ENCODE measurements around the gene CNTF. TPM values are rescaled to one million over a fixed set of nuclear protein-coding genes. Genes with fewer than 3 reads are reported as not detected.

Gene CNTF
- total and polyA plus RNA-seq, 7 donors: 0.87 to 1.8 (median 1.6) TPM; not detected in 2

DNA sequence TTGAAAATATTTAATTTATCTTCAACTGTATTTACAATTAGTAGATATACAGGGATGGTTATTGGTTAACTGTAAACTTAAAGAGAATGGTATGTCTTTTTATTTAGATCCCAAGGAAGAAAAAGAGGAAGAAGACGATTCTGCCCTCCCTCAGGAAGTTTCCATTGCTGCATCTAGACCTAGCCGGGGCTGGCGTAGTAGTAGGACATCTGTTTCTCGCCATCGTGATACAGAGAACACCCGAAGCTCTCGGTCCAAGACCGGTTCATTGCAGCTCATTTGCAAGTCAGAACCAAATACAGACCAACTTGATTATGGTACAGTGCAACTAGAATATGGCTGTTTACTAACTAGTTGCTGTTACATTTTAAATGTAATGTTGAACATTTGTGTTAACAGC lies 12.7 kb upstream of the CNTF start:
- Histone ChIP-seq H3K4me1 (peaks cover 0 to 22% (median 7%) of the 10 kb centered on the region in 4 donors), H3K9me3 (no peaks in the 10 kb centered on the region), H3K27me3 (no peaks in the 10 kb centered on the region), H3K36me3 (peaks cover 15 to 51% (median 32%) of the 10 kb centered on the region in 4 donors), H3K4me3 (no peak overlapping the region), H3K27ac (no peak overlapping the region)
- no peak for TF ChIP-seq POLR2AphosphoS5 (IDR thresholded peaks at IDR 0.05)
- no peak for TF ChIP-seq CTCF (IDR thresholded peaks at IDR 0.05)
- no peak for TF ChIP-seq POLR2A (IDR thresholded peaks at IDR 0.05)
- TF ChIP-seq EP300 (IDR thresholded peaks at IDR 0.05): no peak
- 73 to 91% methylated on average over 8 of the region's 8 CpGs for WGBS, 2 donors
- intact Hi-C loops (cut with DNase I): no loop called here
- DNase-seq: no peak

DNA sequence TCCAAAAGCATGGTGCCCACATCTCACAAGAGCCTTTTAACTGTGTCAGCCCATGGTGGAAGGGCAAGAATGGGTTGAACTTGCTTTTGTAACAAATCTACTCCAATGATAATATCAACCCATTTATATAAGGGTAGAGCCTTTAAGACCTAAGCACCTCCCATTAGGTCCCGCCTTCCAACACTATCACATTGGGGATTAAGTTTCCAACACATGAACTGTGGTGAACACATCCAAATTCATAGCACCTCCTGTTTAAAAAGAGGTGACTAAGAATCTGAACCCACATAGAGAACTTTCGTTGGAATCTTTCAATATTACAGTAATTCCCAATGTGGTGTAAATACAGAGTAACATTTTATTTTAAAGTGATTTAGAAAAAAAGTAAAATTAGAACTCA lies 9.2 kb upstream of the CNTF start:
- intact Hi-C loops (cut with DNase I): no loop called here
- no peaks in the 10 kb centered on the region for H3K27me3 ChIP-seq
- no peaks in the 10 kb centered on the region for H3K9me3 ChIP-seq
- no peak overlapping the region for H3K27ac ChIP-seq
- 95 to 96% methylated on average over 2 of the region's 2 CpGs for WGBS, 2 donors
- no peak overlapping the region for H3K4me3 ChIP-seq
- peaks cover 0 to 12% (median 8%) of the 10 kb centered on the region in 4 donors for H3K4me1 ChIP-seq
- DNase-seq: no peak
- TF ChIP-seq POLR2AphosphoS5 (IDR thresholded peaks at IDR 0.05): no peak
- TF ChIP-seq EP300 (IDR thresholded peaks at IDR 0.05): no peak
- TF ChIP-seq POLR2A (IDR thresholded peaks at IDR 0.05): no peak
- TF ChIP-seq CTCF (IDR thresholded peaks at IDR 0.05): no peak
- peaks cover 19 to 85% (median 48%) of the 10 kb centered on the region in 4 donors for H3K36me3 ChIP-seq

DNA sequence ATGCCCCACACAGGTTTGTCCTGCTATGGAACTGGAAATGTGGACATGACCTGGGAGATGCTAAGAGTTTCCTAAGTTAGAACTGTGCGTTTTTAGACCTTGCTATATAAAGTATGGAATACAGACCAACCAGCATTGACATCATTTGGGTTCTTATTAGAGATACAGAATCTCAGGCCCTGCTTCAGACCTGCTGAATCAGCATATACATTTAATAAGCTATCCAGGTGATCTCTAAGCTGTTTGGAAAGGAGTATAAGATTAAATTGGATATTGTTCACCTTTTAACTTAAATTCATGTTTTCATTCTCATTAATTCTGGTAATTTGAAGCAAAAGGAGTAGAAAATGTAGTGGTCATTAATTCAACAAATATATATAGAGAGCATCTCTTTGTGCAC lies 6.9 kb upstream of the CNTF start:
- Histone ChIP-seq H3K4me1 (peaks cover 0 to 12% (median 8%) of the 10 kb centered on the region in 4 donors), H3K36me3 (peaks cover 19 to 99% (median 58%) of the 10 kb centered on the region in 4 donors), H3K9me3 (no peaks in the 10 kb centered on the region), H3K27ac (no peak overlapping the region), H3K4me3 (no peak overlapping the region), H3K27me3 (no peaks in the 10 kb centered on the region)
- TF ChIP-seq CTCF (IDR thresholded peaks at IDR 0.05) (no peak), EP300 (IDR thresholded peaks at IDR 0.05) (no peak), POLR2A (IDR thresholded peaks at IDR 0.05) (no peak), POLR2AphosphoS5 (IDR thresholded peaks at IDR 0.05) (no peak)
- intact Hi-C loops (cut with DNase I): no loop called here
- 91 to 92% methylated on average over 1 of the region's 1 CpG for WGBS, 2 donors
- DNase-seq: no peak

- Histone ChIP-seq H3K27ac (peak overlapping the region in 2 of 4 donors; percentile 30 to 51), H3K36me3 (peaks cover 19 to 95% (median 55%) of the 10 kb centered on the region in 4 donors)
- TF ChIP-seq POLR2AphosphoS5 (IDR thresholded peaks at IDR 0.05) (no peak), CTCF (IDR thresholded peaks at IDR 0.05) (no peak), POLR2A (IDR thresholded peaks at IDR 0.05) (no peak), EP300 (IDR thresholded peaks at IDR 0.05) (no peak)
Measured at GRCh38 chr11:58616594-58616993, 5.9 kb upstream of the CNTF start.

GRCh38 chr11:58617976-58618557 lies 4.4 kb upstream of the CNTF start:
- Histone ChIP-seq H3K9me3 (no peaks in the 10 kb centered on the region), H3K4me3 (no peak overlapping the region), H3K27ac (no peak overlapping the region), H3K36me3 (peaks cover 14 to 89% (median 42%) of the 10 kb centered on the region in 4 donors), H3K27me3 (no peaks in the 10 kb centered on the region), H3K4me1 (peaks cover 0 to 28% (median 16%) of the 10 kb centered on the region in 4 donors)
- no peak for DNase-seq
- intact Hi-C loops (cut with DNase I): no loop called here
- TF ChIP-seq POLR2A (IDR thresholded peaks at IDR 0.05) (no peak), EP300 (IDR thresholded peaks at IDR 0.05) (no peak), POLR2AphosphoS5 (IDR thresholded peaks at IDR 0.05) (no peak), CTCF (IDR thresholded peaks at IDR 0.05) (no peak)
- WGBS, 2 donors: 69 to 83% methylated on average over 4 of the region's 4 CpGs

More at GRCh38 chr11:58616594-58616993, 5.9 kb upstream of the CNTF start:
- WGBS, 2 donors: 53 to 64% methylated on average over 4 of the region's 4 CpGs
- peaks cover 0 to 17% (median 9%) of the 10 kb centered on the region in 4 donors for H3K4me1 ChIP-seq
- no peaks in the 10 kb centered on the region for H3K9me3 ChIP-seq
- DNase-seq: peak; percentile 73
- intact Hi-C loops (cut with DNase I): no loop called here
- no peaks in the 10 kb centered on the region for H3K27me3 ChIP-seq
- no peak overlapping the region for H3K4me3 ChIP-seq
